Mucosa of descending colon (tissue), 3 donors: Measurements from ENCODE around the gene ACOT6. TPM values are rescaled to one million over a fixed set of nuclear protein-coding genes. Genes with fewer than 3 reads are reported as not detected.
A peak's percentile ranks its signal among the peaks of the same experiment; 100 is the strongest.

Source experiments
- ATAC-seq: fragments of 200-7000 bp; cut with Tn5 transposase; one replicate; pipeline ENCODE4 v1.9.1; 2020; ENCODE audit warnings: mild to moderate bottlenecking, moderate library complexity
- DNase-seq, 3 donors: peaks; one replicate each; pipeline ENCODE4 v3.0.0-alpha.2; 2020
- H3K36me3 ChIP-seq: fragments of 200-600 bp; one replicate; pipeline ENCODE4 v1.8.0; 2021; ENCODE audit warnings: low read depth, mild to moderate bottlenecking
- H3K4me1 ChIP-seq: fragments of 200-600 bp; one replicate; pipeline ENCODE4 v1.8.0; 2021; ENCODE audit warnings: low read depth, mild to moderate bottlenecking
- H3K4me3 ChIP-seq: fragments of 200-600 bp; one replicate; pipeline ENCODE4 v1.8.0; 2021; ENCODE audit warnings: mild to moderate bottlenecking
- H3K9me3 ChIP-seq: fragments of 200-600 bp; one replicate; pipeline ENCODE4 v1.8.0; 2021; ENCODE audit warnings: mild to moderate bottlenecking
- intact Hi-C, 2 donors: fragments of 100-400 bp; cut with DNase I in 1 of 2; cut with micrococcal nuclease in 1 of 2; formaldehyde crosslinking; loops; one replicate each; pipeline versions ENCODE4 v1.11.0 to v1.11.1; 2022; cut with DNase I, micrococcal nuclease
- total RNA-seq, 3 donors: library from RNA; stranded (reverse); fragmentation: NEBNext Ultra II Directional in 2 of 3; extraction: Animal tissue kit (Norgen Biotek cat#: 25700) in 2 of 3; gene quantifications; one replicate each; pipeline versions ENCODE4 v1.2.1 to v1.2.4, GENCODE V29; 2021 to 2023
- TF ChIP-seq, protein P1 (sequence below): fragments of 200-600 bp; IDR thresholded peaks from one replicate; pipeline ENCODE4 v1.8.0; 2022; ENCODE audit warnings: antibody characterized with exemption, mild to moderate bottlenecking
- donor health status: DM: no; HTN: no; CAD: no; lungs with moderate emphysema.
- donor health status: DM: no; HTN: no; CAD: no.
- donor health status: DM: no; HTN: yes; CAD: no.

ACOT6 gene
- total RNA-seq, 3 donors from 2014 or later, result not detected

DNA sequence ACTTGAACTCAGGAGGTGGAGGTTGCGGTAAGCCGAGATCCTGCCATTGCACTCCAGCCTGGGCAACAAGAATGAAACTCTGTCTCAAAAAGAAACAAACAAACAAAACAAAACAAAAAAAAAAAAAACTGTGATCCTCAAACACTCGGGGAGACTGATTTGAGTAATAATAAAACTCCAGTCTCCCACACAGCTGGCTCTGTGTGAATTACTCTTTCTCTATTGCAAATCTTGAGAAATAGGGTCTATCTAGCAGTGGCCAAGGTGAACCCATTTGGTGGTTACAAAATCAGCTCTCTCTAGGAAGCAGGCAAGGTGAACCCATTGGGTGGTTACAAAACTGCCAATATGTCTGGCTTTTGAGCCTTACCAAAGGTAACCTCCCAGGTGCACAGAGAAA lies 6.0 kb upstream of the ACOT6 start:
- DNase-seq, result no peak
- intact Hi-C loops, result no loop called here
- no peak for ATAC-seq
- TF ChIP-seq, protein P1, sequence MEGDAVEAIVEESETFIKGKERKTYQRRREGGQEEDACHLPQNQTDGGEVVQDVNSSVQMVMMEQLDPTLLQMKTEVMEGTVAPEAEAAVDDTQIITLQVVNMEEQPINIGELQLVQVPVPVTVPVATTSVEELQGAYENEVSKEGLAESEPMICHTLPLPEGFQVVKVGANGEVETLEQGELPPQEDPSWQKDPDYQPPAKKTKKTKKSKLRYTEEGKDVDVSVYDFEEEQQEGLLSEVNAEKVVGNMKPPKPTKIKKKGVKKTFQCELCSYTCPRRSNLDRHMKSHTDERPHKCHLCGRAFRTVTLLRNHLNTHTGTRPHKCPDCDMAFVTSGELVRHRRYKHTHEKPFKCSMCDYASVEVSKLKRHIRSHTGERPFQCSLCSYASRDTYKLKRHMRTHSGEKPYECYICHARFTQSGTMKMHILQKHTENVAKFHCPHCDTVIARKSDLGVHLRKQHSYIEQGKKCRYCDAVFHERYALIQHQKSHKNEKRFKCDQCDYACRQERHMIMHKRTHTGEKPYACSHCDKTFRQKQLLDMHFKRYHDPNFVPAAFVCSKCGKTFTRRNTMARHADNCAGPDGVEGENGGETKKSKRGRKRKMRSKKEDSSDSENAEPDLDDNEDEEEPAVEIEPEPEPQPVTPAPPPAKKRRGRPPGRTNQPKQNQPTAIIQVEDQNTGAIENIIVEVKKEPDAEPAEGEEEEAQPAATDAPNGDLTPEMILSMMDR, result no peak
- Histone ChIP-seq H3K4me3 (no peak overlapping the region), H3K4me1 (no peaks in the 10 kb centered on the region), H3K36me3 (no peaks in the 10 kb centered on the region), H3K9me3 (no peaks in the 10 kb centered on the region)

- Histone ChIP-seq H3K36me3 (no peaks in the 10 kb centered on the region), H3K9me3 (no peaks in the 10 kb centered on the region), H3K4me3 (no peak overlapping the region), H3K4me1 (peaks cover 4% of the 10 kb centered on the region)
- ATAC-seq (no peak), DNase-seq (no peak)
- TF ChIP-seq, protein P1, result no peak
- intact Hi-C loops, result no loop called here
Measured at GRCh38 chr14:73607241-73607640, 5.1 kb upstream of the ACOT6 start.

DNA sequence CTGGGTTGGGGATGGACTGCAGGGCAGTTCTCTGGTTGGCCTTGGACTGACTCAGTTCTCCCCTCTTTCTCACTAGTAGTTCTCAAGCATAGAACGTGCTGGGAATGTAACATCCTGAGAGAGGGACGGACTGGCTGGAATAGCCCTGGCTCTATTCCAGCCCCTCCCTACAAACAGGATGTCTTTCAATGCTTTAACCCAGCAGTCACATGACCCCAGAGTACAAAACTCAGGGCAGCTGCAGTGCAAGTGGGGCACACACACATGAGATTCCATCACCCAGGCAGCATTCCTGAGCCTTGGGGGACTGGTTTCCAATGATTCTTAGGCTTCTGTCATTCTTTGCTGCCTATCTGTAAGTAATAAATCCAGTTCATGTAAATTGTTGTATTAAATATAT lies 1.6 kb upstream of the ACOT6 start:
- Histone ChIP-seq H3K4me3 (no peak overlapping the region), H3K9me3 (no peaks in the 10 kb centered on the region), H3K4me1 (peaks cover 4% of the 10 kb centered on the region), H3K36me3 (no peaks in the 10 kb centered on the region)
- DNase-seq (peak in 1 of 3 donors; percentile 19), ATAC-seq (no peak)
- intact Hi-C loops, result no loop called here
- TF ChIP-seq, protein P1, result no peak

GRCh38 chr14:73613046-73613383 lies 698 bp downstream of the ACOT6 start:
- ATAC-seq (peak; percentile 39), DNase-seq (no peak)
- peaks cover 4% of the 10 kb centered on the region for H3K4me1 ChIP-seq
- peak overlapping the region; percentile 42 for H3K4me3 ChIP-seq
- intact Hi-C loops, result no loop called here
- no peaks in the 10 kb centered on the region for H3K9me3 ChIP-seq
- no peaks in the 10 kb centered on the region for H3K36me3 ChIP-seq
- TF ChIP-seq, protein P1, result no peak

DNA sequence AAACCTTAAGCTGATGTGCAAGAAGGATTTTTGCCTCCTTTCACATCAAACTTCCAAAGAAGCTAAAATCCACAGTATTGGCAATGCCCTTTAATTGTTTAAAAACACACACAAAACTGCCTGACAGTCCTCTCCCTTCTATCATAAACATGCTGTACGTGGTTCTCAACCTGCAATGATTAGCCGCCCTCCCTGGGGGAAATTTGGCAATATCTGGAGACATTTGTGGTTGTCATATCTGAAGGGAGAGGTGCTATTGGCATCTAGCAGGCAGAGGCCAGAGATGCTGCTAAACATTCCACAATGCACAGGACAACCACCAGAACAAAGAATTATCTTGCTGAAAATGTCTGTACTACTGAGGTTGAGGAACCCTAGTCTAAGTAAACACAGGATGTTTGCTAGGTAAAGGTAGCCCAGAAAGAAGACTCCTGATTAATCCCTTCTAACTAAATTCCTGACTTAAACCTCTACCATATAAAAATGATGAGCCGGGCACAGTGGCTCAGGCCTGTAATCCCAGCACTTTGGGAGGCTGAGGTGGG lies 1.2 kb downstream of the ACOT6 start:
- Histone ChIP-seq H3K9me3 (no peaks in the 10 kb centered on the region), H3K36me3 (no peaks in the 10 kb centered on the region), H3K4me3 (no peak overlapping the region), H3K4me1 (peaks cover 4% of the 10 kb centered on the region)
- ATAC-seq, result no peak
- intact Hi-C loops, result no loop called here
- TF ChIP-seq, protein P1, result no peak
- no peak for DNase-seq

DNA sequence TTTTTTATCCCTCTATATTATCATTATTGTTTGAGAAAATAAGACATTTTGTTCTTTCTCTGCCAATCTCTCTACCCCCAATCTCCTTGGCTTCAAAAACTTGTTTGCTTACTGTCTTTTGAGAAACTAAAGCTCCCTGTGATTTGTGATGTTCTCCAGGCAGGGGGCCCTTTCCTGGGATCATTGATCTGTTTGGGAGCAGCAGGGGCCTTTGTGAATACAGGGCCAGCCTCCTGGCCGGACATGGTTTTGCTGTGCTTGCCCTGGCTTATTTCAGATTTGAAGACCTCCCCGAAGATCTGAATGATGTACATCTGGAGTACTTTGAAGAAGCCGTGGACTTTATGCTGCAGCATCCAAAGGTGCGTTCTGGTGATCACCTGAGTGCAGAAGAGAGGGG lies 4.5 kb downstream of the ACOT6 start:
- peaks cover 4% of the 10 kb centered on the region for H3K4me1 ChIP-seq
- TF ChIP-seq, protein P1, result no peak
- H3K9me3 ChIP-seq, result no peaks in the 10 kb centered on the region
- ATAC-seq, result no peak
- H3K4me3 ChIP-seq, result no peak overlapping the region
- intact Hi-C loops, result no loop called here
- no peak for DNase-seq
- H3K36me3 ChIP-seq, result no peaks in the 10 kb centered on the region
